ENCODE results near the gene WDR70.

DNA sequence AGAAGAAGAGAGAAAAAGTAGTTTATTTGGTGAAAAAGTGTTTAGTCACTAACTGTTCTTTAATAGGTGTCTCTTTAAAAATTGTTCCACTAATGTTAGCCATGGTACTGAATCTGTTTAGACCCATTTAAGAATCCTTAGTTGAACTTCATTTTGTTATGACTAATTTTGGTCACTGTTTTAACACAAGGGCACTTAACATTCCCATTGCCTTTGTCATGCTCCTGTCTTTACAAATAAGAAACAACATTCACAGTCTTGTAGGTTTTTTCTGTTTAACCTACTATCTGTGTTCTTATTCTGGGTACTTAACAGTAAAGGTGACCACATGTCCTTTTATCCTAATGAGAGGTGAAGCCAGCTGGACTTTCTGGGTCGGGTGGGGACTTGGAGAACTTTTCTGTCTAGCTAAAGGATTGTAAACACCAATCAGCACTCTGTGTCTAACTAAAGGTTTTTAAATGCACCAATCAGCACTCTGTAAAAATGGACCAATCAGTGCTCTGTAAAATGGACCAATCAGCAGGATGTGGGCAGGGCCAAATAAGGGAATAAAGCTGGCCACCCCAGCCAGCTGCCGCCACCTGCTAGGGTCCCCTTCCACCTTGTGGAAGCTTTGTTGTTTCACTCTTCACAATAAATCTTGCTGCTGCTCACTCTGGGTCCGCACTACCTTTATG lies 116.7 kb downstream of the WDR70 start:
- TF ChIP-seq POLR2A (IDR thresholded peaks at IDR 0.05; ENCODE audit: low read depth, low read length) (no peak), TAF1 (IDR thresholded peaks at IDR 0.05; ENCODE audit: low read depth, low read length) (no peak)

Measured in GM12891 (cell line).